ENCODE data around the gene PRDM2.

PRDM2 gene

DNA sequence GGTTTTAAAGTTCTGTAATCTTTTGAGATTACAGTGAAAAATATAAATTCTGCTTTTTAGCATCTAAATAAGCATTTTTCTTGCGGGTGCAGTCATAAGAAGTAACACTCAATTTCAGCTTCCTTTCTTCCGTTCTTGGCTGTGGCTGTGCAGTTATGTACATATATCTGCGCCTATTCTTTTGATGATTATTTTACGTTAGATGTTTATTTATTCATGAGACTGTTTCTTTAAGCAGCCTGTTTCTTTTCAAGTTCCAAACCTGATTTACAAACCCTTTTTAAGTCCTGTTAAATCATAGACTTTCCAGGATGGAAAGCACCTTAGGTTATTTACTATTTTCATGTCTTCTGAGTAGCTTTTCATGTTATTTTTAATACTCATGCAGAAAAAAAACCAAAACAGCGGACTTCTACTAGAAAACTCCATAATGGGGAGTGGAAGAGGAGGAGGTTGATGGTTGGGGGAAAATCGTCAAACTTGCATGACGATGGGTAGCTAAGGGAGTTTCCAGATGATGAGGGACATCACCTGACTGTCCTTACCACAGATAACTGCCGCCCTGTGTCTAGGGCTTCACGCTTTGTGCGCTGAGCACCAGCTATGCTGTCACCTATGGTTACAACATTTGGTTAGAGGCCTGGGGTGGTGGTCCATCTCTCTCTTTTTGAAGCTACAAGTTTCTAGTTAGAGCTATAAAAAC is 2.6 kb downstream of the PRDM2 start:
- Histone ChIP-seq H3K4me1 (no peaks in the 10 kb centered on the region), H3K27me3 (no peaks in the 10 kb centered on the region), H3K36me3 (no peaks in the 10 kb centered on the region), H3K9me3 (no peaks in the 10 kb centered on the region), H3K4me3 (ENCODE audit: low read depth, low read length) (no peak overlapping the region)
- no peak for DNase-seq
- TF ChIP-seq, protein P1, sequence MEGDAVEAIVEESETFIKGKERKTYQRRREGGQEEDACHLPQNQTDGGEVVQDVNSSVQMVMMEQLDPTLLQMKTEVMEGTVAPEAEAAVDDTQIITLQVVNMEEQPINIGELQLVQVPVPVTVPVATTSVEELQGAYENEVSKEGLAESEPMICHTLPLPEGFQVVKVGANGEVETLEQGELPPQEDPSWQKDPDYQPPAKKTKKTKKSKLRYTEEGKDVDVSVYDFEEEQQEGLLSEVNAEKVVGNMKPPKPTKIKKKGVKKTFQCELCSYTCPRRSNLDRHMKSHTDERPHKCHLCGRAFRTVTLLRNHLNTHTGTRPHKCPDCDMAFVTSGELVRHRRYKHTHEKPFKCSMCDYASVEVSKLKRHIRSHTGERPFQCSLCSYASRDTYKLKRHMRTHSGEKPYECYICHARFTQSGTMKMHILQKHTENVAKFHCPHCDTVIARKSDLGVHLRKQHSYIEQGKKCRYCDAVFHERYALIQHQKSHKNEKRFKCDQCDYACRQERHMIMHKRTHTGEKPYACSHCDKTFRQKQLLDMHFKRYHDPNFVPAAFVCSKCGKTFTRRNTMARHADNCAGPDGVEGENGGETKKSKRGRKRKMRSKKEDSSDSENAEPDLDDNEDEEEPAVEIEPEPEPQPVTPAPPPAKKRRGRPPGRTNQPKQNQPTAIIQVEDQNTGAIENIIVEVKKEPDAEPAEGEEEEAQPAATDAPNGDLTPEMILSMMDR (IDR thresholded peaks at IDR 0.05; ENCODE audit: low read depth, low read length) = no peak

DNA sequence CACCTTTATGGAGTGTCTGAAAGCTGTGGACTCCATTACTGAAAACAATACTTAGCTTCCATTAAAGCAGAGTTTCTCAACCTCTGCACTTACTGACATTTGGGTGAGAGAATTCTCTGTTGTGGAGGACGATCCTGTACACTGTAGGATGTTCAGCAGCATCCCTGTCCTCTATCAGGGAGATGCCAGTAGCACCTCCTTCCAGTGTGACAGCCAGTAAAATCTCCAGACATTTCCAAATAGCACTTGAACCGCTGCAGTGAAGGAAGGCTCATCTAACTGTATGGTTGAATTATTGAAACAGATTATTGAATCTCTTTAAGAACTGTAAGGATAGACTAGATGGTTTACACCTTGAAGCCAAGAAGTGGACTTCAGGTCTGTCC is 3.1 kb downstream of the PRDM2 start:
- no peaks in the 10 kb centered on the region for H3K36me3 ChIP-seq
- DNase-seq = no peak
- TF ChIP-seq, protein P1 (IDR thresholded peaks at IDR 0.05; ENCODE audit: low read depth, low read length) = no peak
- H3K4me1 ChIP-seq = no peaks in the 10 kb centered on the region
- H3K27me3 ChIP-seq = no peaks in the 10 kb centered on the region
- no peak overlapping the region for H3K4me3 ChIP-seq (ENCODE audit: low read depth, low read length)
- no peaks in the 10 kb centered on the region for H3K9me3 ChIP-seq

DNA sequence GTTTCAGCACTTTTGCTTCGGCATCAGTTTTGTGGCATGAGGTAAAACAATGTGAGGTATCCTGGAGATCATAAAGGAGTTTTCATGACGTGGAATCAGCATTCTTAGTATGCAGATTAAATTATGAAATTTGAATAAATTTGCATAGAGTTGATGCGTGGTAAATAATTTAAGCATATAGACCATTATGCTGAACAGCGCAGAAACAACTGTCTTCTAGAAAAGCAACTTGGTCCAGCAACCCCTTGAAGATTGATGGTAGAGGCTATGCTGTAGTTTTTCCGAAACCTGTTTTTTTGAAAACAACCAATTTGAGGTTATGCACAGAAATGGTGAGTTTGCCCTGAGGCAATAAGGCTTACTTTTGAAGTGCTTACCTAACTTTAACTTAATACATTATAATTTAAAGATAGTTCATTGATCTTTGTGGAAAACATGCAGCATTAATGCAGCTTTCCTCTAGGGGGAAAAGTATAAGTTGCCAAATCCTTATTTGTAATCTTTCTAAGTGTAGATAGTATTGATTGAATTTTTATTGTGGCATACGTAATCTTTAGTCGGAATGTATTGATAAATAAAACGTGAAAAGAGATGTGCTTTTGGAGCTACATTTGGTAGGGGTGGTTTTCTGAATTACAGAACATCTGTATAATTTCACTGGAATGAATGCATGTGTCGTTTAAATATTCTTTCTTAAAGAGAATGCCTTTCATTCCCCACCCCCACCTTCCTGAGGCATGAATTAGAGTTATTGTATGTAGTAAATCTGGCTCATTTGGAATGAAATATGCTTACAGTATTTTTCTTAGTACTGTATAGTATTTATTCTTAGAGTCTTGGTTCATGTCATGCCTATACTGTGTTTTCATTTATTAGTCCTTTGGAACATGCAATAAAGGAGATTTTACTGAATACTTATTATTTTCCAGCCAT is 3.8 kb downstream of the PRDM2 start:
- H3K9me3 ChIP-seq = no peaks in the 10 kb centered on the region

DNA sequence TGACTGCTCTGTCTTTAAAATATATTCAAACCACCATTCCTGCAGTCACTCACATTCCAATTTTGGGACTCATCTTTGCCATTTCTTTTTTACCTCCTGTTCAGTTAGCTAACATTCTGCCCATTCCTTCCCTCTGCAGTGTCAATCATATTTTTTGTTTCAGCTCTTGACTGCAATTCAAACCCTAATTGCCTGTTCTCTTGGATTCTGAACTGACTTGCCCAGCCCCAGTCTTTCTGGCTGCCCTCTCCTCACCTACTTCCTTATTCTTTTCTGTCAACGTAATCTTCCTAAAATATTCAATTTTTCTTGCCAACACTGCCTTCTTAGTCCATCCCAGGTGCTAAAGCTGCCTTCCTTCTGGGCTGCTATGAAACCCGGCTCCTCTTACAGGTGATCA is 6.1 kb downstream of the PRDM2 start:
- H3K36me3 ChIP-seq = no peaks in the 10 kb centered on the region
- H3K27me3 ChIP-seq = no peaks in the 10 kb centered on the region
- TF ChIP-seq, protein P1 (IDR thresholded peaks at IDR 0.05; ENCODE audit: low read depth, low read length) = no peak
- no peak overlapping the region for H3K4me3 ChIP-seq (ENCODE audit: low read depth, low read length)
- H3K4me1 ChIP-seq = no peaks in the 10 kb centered on the region
- H3K9me3 ChIP-seq = no peaks in the 10 kb centered on the region
- DNase-seq = no peak

More for the DNA sequence above, 3.8 kb downstream of the PRDM2 start:
- no peaks in the 10 kb centered on the region for H3K36me3 ChIP-seq
- H3K27me3 ChIP-seq = no peaks in the 10 kb centered on the region
- TF ChIP-seq, protein P1 (IDR thresholded peaks at IDR 0.05; ENCODE audit: low read depth, low read length) = no peak
- DNase-seq = no peak
- H3K4me3 ChIP-seq (ENCODE audit: low read depth, low read length) = no peak overlapping the region
- no peaks in the 10 kb centered on the region for H3K4me1 ChIP-seq

DNA sequence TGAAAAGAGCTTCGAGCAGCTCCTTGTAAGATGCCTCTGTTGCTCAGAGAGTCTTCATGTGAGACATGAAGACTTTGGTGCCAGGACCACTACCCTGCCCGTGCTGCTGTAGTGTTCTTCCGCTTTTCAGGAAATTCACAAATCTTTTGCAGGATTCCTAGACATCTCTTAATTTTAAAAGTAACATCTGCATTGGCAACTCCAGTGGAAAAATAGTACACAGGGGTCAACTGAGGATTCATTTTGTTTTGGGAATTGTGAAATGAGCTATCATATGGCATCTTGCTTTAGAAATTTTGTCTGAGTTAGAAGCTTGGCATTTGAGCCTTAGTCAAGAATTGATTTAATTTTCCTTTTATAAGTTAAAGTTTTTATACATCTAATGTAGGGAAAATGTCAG is 7.2 kb downstream of the PRDM2 start:
- TF ChIP-seq, protein P1 (IDR thresholded peaks at IDR 0.05; ENCODE audit: low read depth, low read length) = no peak
- Histone ChIP-seq H3K9me3 (no peaks in the 10 kb centered on the region), H3K36me3 (no peaks in the 10 kb centered on the region), H3K27me3 (no peaks in the 10 kb centered on the region), H3K4me1 (no peaks in the 10 kb centered on the region), H3K4me3 (ENCODE audit: low read depth, low read length) (no peak overlapping the region)
- no peak for DNase-seq

All from BE2C (cell line).